Tibial nerve (tissue), 4 donors: ENCODE measurements around the gene USP48. TPM values are rescaled to one million over a fixed set of nuclear protein-coding genes. Genes with fewer than 3 reads are reported as not detected.

Experiments used
- DNase-seq, 2 donors: peaks; one replicate each; pipeline ENCODE4 v3.0.0-alpha.2; 2019; ENCODE audit warnings: low spot score in 2 of 2
- H3K27ac ChIP-seq, 4 donors: fragments of 200-600 bp; sonication (generic) in 3 of 4; one replicate each; pipeline ENCODE4 v1.5.1; 2017 to 2019; ENCODE audit warnings: mild to moderate bottlenecking in 1 of 4
- H3K27me3 ChIP-seq, 2 donors: fragments of 200-600 bp; sonication (generic) in 1 of 2; one replicate each; pipeline versions ENCODE4 v1.5.1 to v1.6.0; 2017 to 2019
- H3K36me3 ChIP-seq, 3 donors: fragments of 200-600 bp; sonication (generic); one replicate each; pipeline ENCODE4 v1.5.1; 2018 to 2019
- H3K4me1 ChIP-seq, 4 donors: fragments of 200-600 bp; sonication (generic) in 3 of 4; one replicate each; pipeline ENCODE4 v1.5.1; 2017 to 2019
- H3K4me3 ChIP-seq, 4 donors: fragments of 200-600 bp; sonication (generic) in 3 of 4; one replicate each; pipeline ENCODE4 v1.5.1; 2017 to 2019; ENCODE audit warnings: mild to moderate bottlenecking in 1 of 4, moderate library complexity in 1 of 4
- H3K9me3 ChIP-seq, 4 donors: fragments of 200-600 bp; sonication (generic) in 3 of 4; one replicate each; pipeline ENCODE4 v1.5.1; 2017 to 2019
- EP300 ChIP-seq, 2 donors: sonication (generic); formaldehyde crosslinking; IDR thresholded peaks; one replicate each; pipeline ENCODE4 v1.6.1; 2017; ENCODE audit warnings: antibody characterized with exemption in 2 of 2, mild to moderate bottlenecking in 1 of 2
- POLR2A ChIP-seq, 2 donors: fragments of 450-650 bp; IDR thresholded peaks; one replicate each; pipeline ENCODE4 v1.6.1; 2017; ENCODE audit warnings: antibody characterized with exemption in 2 of 2, mild to moderate bottlenecking in 2 of 2, moderate library complexity in 2 of 2
- WGBS, 2 donors: methylation state at CpG; one replicate each; pipeline ENCODE4 v1.1.5; 2018; 5-methylcytosine and 5-hydroxymethylcytosine counted together
- total RNA-seq, 4 donors: library from RNA; depleted of rRNA; stranded (reverse); fragments of >200 nt; gene quantifications; one replicate each; pipeline ENCODE4 v1.1.0, GENCODE V29; 2016
- TF ChIP-seq, protein P1 (sequence below), 5 experiments: fragments of 200-600 bp in 3 of 5; fragments of 450-650 bp in 2 of 5; sonication (generic) in 3 of 5; IDR thresholded peaks; one replicate each; pipeline ENCODE4 v1.5.1; 2016 to 2019; ENCODE audit warnings: antibody characterized with exemption in 5 of 5, mild to moderate bottlenecking in 3 of 5, moderate library complexity in 2 of 5

Gene USP48
- total RNA-seq, 4 donors from 2014 or later = 51.1 to 65.9 (median 58.7) TPM

DNA sequence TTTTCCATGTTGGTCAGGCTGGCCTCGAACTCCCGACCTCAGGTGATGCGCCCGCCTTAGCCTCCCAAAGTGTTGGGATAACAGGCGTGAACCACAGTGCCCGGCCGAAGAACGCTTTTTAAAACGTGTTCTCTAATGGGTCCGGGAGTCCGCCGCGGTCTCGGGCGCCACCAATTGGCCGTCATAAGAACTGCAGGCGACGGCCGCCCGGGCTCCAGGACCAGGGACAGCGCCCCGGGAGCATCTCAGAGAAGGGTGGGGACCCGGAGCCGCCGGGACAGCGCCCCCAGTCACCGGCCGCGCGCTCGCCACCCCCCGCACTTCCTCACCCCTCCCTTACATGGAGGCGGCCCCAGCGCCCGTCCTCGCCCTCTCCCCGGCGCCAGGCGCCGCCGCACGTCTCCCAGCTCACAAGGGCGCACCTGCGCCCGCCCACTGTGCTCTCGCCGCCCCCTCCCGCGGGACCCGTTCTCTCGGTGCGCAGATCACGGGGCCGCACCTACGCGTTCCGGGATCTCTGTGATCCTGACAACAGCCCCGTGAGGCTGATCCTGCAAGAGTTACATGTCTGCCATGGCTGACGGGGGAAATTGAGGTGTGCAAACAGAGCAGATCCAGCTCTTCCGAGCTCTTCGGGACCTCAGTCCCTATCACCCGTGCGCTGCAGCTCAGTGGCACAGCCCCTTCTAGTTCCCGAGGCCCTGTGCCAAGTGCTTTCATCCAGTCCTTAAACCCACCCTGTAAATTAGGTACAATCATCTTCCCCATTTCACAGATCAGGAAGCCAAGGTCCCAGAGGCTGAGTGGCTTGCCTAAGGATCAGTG is 123.6 kb downstream of the USP48 start:
- Histone ChIP-seq H3K27ac (no peak overlapping the region), H3K27me3 (peaks cover 0 to 27% of the 10 kb centered on the region in 2 donors), H3K36me3 (no peaks in the 10 kb centered on the region), H3K4me1 (peaks cover 0 to 30% (median 4%) of the 10 kb centered on the region in 4 donors), H3K4me3 (peak overlapping the region in 1 of 4 donors; percentile 17), H3K9me3 (no peaks in the 10 kb centered on the region)
- WGBS, 2 donors = 1 to 3% methylated on average over 25 to 27 of the region's 64 CpGs
- peak; percentile 37 to 59 for DNase-seq
- TF ChIP-seq, protein P1, sequence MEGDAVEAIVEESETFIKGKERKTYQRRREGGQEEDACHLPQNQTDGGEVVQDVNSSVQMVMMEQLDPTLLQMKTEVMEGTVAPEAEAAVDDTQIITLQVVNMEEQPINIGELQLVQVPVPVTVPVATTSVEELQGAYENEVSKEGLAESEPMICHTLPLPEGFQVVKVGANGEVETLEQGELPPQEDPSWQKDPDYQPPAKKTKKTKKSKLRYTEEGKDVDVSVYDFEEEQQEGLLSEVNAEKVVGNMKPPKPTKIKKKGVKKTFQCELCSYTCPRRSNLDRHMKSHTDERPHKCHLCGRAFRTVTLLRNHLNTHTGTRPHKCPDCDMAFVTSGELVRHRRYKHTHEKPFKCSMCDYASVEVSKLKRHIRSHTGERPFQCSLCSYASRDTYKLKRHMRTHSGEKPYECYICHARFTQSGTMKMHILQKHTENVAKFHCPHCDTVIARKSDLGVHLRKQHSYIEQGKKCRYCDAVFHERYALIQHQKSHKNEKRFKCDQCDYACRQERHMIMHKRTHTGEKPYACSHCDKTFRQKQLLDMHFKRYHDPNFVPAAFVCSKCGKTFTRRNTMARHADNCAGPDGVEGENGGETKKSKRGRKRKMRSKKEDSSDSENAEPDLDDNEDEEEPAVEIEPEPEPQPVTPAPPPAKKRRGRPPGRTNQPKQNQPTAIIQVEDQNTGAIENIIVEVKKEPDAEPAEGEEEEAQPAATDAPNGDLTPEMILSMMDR (IDR thresholded peaks at IDR 0.05) = peak; percentile 92 to 96 (median 94)
- TF ChIP-seq POLR2A (IDR thresholded peaks at IDR 0.05) (no peak), EP300 (IDR thresholded peaks at IDR 0.05) (peak in 1 of 2 donors; percentile 31)

DNA sequence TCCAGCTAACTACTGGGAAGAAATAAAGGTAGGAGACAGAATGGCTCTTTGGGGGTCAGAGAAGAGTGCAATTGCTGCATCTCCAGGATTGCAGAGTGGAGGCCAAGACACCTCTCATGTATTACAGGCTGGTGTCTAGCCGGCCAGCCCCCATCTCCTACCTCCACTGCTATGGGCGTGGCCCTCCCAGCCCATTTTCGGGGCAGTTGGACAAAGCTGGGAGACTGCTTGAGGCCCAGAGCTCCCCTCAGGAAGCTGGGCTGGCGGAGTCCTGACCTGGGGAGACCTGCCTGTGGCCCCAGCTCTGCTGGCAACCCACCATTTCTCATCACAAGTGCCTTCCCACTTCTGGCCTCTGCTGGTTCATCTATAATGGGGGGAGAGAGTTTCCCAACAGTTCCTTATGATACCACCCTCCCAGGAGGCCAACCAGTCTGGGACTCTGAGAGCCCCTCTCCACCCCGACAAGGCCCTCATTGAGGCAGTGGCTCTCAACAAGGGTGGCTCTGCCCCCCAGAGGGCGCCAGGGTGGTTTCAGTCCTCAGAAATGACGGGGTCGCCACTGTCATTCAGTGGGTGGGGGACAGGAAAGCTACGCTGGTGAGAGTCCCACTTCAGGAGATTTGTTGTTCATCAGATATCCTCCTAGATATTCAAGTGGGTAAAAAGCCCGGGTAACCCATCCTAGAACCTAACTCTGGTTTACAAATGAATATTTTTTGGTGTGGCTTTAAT is 125.3 kb downstream of the USP48 start:
- Histone ChIP-seq H3K4me3 (no peak overlapping the region), H3K27ac (peak overlapping the region in 1 of 4 donors; percentile 91), H3K36me3 (no peaks in the 10 kb centered on the region), H3K9me3 (no peaks in the 10 kb centered on the region), H3K27me3 (peaks cover 0 to 18% of the 10 kb centered on the region in 2 donors), H3K4me1 (peaks cover 0 to 47% (median 4%) of the 10 kb centered on the region in 4 donors)
- DNase-seq = no peak
- TF ChIP-seq POLR2A (IDR thresholded peaks at IDR 0.05) (no peak), EP300 (IDR thresholded peaks at IDR 0.05) (no peak)
- TF ChIP-seq, protein P1 (IDR thresholded peaks at IDR 0.05) = no peak
- WGBS, 2 donors = 51 to 64% methylated on average over 9 to 10 of the region's 10 CpGs

DNA sequence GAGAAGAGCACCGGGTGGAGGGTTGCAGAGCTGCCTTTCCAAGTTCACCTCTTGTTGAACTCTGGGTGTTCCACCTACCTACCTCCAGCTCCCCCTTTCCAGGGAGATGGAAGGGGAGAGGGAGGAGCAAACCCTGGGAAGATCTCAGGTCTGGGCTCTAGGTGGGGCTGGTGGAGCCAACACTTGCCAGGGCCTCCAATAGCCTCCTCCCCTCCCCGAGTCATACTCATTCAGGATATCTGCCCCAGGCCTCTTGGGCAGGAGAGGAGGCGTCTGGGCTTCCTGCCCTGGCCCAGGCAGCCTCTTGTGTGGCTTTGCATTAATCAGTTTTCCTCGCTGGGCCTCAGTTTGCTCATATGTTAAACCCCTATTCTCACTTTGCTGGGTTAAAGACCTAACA is 127.2 kb downstream of the USP48 start:
- H3K4me3 ChIP-seq = no peak overlapping the region
- no peaks in the 10 kb centered on the region for H3K9me3 ChIP-seq
- peaks cover 0 to 63% (median 17%) of the 10 kb centered on the region in 4 donors for H3K4me1 ChIP-seq
- TF ChIP-seq, protein P1 (IDR thresholded peaks at IDR 0.05) = no peak
- TF ChIP-seq EP300 (IDR thresholded peaks at IDR 0.05) (no peak), POLR2A (IDR thresholded peaks at IDR 0.05) (no peak)
- H3K27me3 ChIP-seq = peaks cover 0 to 16% of the 10 kb centered on the region in 2 donors
- H3K27ac ChIP-seq = peak overlapping the region in 3 of 4 donors; percentile 42 to 91 (median 67)
- no peaks in the 10 kb centered on the region for H3K36me3 ChIP-seq
- WGBS, 2 donors = 23 to 33% methylated on average over 4 of the region's 4 CpGs
- DNase-seq = no peak

DNA sequence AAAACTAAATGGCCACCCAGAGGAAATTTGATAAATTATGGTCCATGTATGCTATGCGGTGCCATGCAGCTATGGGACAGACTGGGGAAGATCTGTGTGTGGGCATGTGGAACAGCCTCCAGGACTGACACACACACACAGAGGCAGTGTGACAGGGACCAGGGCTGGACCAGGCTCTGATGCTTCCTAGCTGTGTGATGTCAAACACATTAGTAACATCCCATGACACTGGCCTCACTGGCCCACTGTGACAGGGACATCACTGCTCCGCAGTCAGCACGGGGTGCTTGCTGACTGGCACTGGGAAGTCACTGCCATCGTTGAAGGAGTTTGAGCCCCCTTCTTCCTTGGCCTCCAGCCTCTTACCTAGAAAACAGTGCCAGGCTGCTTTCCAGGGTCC is 127.7 kb downstream of the USP48 start:
- Histone ChIP-seq H3K36me3 (no peaks in the 10 kb centered on the region), H3K4me1 (peaks cover 0 to 67% (median 18%) of the 10 kb centered on the region in 4 donors), H3K27ac (peak overlapping the region in 3 of 4 donors; percentile 42 to 91 (median 67)), H3K27me3 (peaks cover 0 to 20% of the 10 kb centered on the region in 2 donors), H3K4me3 (no peak overlapping the region), H3K9me3 (no peaks in the 10 kb centered on the region)
- TF ChIP-seq POLR2A (IDR thresholded peaks at IDR 0.05) (no peak), EP300 (IDR thresholded peaks at IDR 0.05) (no peak)
- WGBS, 2 donors = 62 to 72% methylated on average over 3 to 4 of the region's 4 CpGs
- no peak for DNase-seq

DNA sequence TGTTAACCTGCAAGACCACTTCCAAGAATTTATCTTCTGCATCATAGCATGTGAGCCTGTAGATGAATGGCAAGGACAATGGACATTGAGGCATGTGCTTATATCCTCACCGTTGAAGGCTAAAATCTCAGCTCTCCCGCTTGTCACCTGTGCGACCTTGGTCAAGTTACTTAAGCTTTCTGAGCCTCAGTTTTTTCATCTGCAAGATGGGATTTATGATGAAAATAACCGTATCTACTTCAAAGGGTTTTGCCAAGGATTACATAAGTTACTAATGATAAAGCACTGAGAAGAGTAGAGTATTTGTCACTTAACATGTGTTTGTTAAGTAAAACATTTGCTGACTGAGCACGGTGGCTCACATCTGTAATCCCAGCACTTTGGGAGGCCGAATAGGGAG is 128.7 kb downstream of the USP48 start:
- Histone ChIP-seq H3K36me3 (no peaks in the 10 kb centered on the region), H3K27me3 (peaks cover 0 to 14% of the 10 kb centered on the region in 2 donors), H3K27ac (peak overlapping the region in 2 of 4 donors; percentile 67 to 91), H3K4me1 (peaks cover 0 to 63% (median 18%) of the 10 kb centered on the region in 4 donors), H3K9me3 (no peaks in the 10 kb centered on the region), H3K4me3 (no peak overlapping the region)
- TF ChIP-seq POLR2A (IDR thresholded peaks at IDR 0.05) (no peak), EP300 (IDR thresholded peaks at IDR 0.05) (no peak)
- TF ChIP-seq, protein P1 (IDR thresholded peaks at IDR 0.05) = no peak
- WGBS, 2 donors = 61 to 63% methylated on average over 6 of the region's 6 CpGs
- no peak for DNase-seq
